ENCODE results near the gene CSTF1.

DNA sequence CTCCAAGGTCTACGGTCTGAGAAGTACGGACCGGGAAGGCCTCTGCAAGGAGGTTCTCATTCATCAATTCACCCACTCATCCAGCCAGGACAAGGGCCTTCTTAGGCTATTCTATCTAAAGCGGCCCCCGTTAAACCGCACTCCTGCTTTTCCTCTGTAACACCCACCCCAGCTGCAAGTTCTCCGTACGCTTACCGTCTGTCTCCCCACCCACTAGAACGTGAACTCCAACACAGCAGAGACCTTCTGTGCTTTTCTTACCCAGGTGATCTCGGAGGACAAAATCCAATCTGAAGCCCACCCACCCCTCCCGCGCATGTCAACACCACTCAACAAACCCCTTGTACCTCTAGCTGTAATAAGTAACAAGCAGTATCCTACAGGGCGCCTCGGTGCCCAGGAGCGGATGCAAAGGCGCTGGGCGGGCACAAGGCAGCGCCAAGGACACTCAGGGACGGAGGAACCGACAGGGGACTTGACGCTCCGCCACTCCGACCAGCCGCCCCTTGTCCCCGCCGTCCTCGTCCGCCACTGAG, 781 bp upstream of the CSTF1 start:
- TF ChIP-seq CTCF (conservative IDR thresholded peaks at IDR 0.05; ENCODE audit: low read length) = no peak
- TF ChIP-seq EZH2phosphoT487 (IDR thresholded peaks at IDR 0.05; ENCODE audit: borderline replicate concordance) = no peak
